ENCODE measurements around the gene HSPA12B. TPM values are rescaled to one million over a fixed set of nuclear protein-coding genes. Genes with fewer than 3 reads are reported as not detected.

The HSPA12B gene
- polyA plus RNA-seq, 1 of the 3 experiments (the other 2 are of a cell fraction) = 0.46 TPM

DNA sequence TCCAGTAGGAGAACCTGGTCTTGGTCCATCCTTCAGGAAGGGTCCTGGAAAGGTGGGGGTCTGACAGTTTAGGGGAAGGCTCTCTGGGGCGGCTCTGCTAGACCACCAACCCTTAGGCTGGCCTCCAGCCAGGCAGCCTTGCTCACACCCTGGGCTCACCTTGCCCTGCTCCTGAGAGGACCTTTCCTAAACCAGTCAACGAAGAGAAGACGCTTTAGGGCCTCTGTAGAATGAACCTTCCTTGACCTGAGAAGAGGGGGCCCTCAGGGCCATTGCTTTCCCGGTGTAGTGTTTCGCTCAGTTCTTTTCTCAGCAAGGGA is 64.7 kb downstream of the HSPA12B start:
- TF ChIP-seq POLR2AphosphoS5 (IDR thresholded peaks at IDR 0.05; ENCODE audit: low read depth, low read length) (no peak), JUND (IDR thresholded peaks at IDR 0.05) (no peak), EZH2phosphoT487 (IDR thresholded peaks at IDR 0.05; ENCODE audit: borderline replicate concordance, low read depth) (no peak), ELF1 (IDR thresholded peaks at IDR 0.05) (no peak), RAD21 (IDR thresholded peaks at IDR 0.05; ENCODE audit: low read length) (no peak), YY1 (IDR thresholded peaks at IDR 0.05; ENCODE audit: low read depth) (no peak), CHD2 (IDR thresholded peaks at IDR 0.05; ENCODE audit: low read length, partially characterized antibody) (no peak), SMC3 (IDR thresholded peaks at IDR 0.05; ENCODE audit: low read depth, low read length) (no peak), GABPA (IDR thresholded peaks at IDR 0.05; ENCODE audit: low read depth) (no peak), RCOR1 (IDR thresholded peaks at IDR 0.05; ENCODE audit: low read length) (no peak), FOSL2 (IDR thresholded peaks at IDR 0.05; ENCODE audit: borderline replicate concordance, low read depth) (no peak), NRF1 (IDR thresholded peaks at IDR 0.05; ENCODE audit: low read depth, low read length) (no peak)
- TF ChIP-seq, protein P1, sequence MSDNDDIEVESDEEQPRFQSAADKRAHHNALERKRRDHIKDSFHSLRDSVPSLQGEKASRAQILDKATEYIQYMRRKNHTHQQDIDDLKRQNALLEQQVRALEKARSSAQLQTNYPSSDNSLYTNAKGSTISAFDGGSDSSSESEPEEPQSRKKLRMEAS (IDR thresholded peaks at IDR 0.05; ENCODE audit: low read depth) = no peak
- TF ChIP-seq, protein P2, sequence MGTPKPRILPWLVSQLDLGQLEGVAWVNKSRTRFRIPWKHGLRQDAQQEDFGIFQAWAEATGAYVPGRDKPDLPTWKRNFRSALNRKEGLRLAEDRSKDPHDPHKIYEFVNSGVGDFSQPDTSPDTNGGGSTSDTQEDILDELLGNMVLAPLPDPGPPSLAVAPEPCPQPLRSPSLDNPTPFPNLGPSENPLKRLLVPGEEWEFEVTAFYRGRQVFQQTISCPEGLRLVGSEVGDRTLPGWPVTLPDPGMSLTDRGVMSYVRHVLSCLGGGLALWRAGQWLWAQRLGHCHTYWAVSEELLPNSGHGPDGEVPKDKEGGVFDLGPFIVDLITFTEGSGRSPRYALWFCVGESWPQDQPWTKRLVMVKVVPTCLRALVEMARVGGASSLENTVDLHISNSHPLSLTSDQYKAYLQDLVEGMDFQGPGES (IDR thresholded peaks at IDR 0.05; ENCODE audit: low read depth, low read length) = no peak
- TF ChIP-seq, protein P3, sequence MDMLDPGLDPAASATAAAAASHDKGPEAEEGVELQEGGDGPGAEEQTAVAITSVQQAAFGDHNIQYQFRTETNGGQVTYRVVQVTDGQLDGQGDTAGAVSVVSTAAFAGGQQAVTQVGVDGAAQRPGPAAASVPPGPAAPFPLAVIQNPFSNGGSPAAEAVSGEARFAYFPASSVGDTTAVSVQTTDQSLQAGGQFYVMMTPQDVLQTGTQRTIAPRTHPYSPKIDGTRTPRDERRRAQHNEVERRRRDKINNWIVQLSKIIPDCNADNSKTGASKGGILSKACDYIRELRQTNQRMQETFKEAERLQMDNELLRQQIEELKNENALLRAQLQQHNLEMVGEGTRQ (IDR thresholded peaks at IDR 0.05; ENCODE audit: borderline replicate concordance, low read depth, low read length) = no peak
- POLR2A ChIA-PET = no interaction called here

DNA sequence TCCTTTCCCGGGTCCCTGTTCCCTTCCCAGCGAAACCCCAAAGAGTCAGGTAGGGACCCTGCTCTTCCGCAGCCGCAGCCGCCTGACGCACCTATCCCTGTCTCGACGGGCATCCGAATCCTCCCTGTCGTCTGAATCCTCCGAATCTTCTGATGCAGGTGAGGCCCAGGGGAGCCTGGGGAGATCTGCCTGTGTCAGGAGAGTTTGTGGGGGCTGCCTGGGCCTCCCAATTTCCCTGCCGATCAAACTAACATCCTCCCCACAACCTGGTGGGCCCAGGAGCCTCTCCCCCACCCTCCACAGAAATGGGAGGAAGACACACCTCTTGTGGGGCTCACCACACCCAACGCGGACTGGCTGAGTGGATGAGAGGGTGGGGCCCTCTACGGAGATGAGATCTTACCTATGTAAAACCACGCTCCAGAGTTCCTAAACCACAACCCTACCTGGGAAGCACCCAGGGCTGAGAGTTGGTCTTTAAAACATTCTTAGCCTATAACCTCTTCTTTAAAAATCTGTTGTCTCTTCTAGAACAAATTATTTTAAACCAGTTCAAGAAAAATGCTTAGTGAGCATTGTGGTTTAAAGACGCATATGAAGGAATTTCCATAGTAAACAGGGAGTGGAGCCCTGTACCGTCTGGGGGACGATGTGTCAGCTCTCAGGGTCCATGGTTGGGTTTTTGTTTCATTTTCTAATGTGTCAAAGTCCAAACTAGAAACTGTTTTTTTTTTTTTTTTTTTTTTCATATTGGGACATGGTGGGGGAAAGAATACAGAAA is 65.3 kb downstream of the HSPA12B start:
- ChIA-PET POLR2A (no interaction called here), CTCF (interaction anchor here (3.5 kb wide), 1 partner anchor 22 kb away, joined by 51 read pairs; the partner anchor contains the start of gene AP5S1)
- peak overlapping the region; percentile 89 for H3K9ac ChIP-seq
- H4K20me1 ChIP-seq (ENCODE audit: insufficient read depth) = no peaks in the 10 kb centered on the region
- peaks cover 17 to 41% of the 10 kb centered on the region in 2 experiments; a peak in 3 of 4 replicates for H3K4me1 ChIP-seq (ENCODE audit: control insufficient read depth in 1 of 2, insufficient read depth in 2 of 2, low read depth in 1 of 2, low read length in 1 of 2)
- TF ChIP-seq NRF1 (IDR thresholded peaks at IDR 0.05; ENCODE audit: low read depth, low read length) = no peak
- no peak for TF ChIP-seq MXI1 (IDR thresholded peaks at IDR 0.05; ENCODE audit: low read depth, low read length)
- no peak for TF ChIP-seq SIN3A (IDR thresholded peaks at IDR 0.05; ENCODE audit: borderline replicate concordance, low read depth, low read length)
- TF ChIP-seq, protein P4, sequence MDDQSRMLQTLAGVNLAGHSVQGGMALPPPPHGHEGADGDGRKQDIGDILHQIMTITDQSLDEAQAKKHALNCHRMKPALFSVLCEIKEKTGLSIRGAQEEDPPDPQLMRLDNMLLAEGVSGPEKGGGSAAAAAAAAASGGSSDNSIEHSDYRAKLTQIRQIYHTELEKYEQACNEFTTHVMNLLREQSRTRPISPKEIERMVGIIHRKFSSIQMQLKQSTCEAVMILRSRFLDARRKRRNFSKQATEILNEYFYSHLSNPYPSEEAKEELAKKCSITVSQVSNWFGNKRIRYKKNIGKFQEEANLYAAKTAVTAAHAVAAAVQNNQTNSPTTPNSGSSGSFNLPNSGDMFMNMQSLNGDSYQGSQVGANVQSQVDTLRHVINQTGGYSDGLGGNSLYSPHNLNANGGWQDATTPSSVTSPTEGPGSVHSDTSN (IDR thresholded peaks at IDR 0.05) = no peak
- TF ChIP-seq, protein P3 (IDR thresholded peaks at IDR 0.05; ENCODE audit: borderline replicate concordance, low read depth, low read length) = no peak
- H3K4me3 ChIP-seq (ENCODE audit: low read depth in 2 of 2, low read length in 1 of 2) = peak overlapping the region; percentile 70 to 72; a peak in 3 of 4 replicates
- H3K36me3 ChIP-seq (replicated peaks in 1 of 2; ENCODE audit: control insufficient read depth in 1 of 2, insufficient read depth in 2 of 2, low read length in 1 of 2) = peaks cover 24 to 36% of the 10 kb centered on the region in 2 experiments
- H3K9me2 ChIP-seq = no peaks in the 10 kb centered on the region
- H3K27ac ChIP-seq (ENCODE audit: low read depth in 2 of 2, low read length in 1 of 2) = peak overlapping the region in 1 of 2 experiments; percentile 47; a peak in 2 of 4 replicates
- H2AFZ ChIP-seq (ENCODE audit: low read depth) = no peak overlapping the region
- DNase-seq = peak; percentile 11
- peaks cover 3% of the 10 kb centered on the region for H3F3A ChIP-seq (replicated peaks; ENCODE audit: insufficient read depth)
- peak overlapping the region; percentile 98 for H3K4me2 ChIP-seq
- WGBS (ENCODE audit: low lambda C conversion rate) = 69% methylated on average over 17 of the region's 19 CpGs
- peaks cover 53% of the 10 kb centered on the region for H3K79me2 ChIP-seq (ENCODE audit: insufficient read depth)
- H3K27me3 ChIP-seq (ENCODE audit: insufficient read depth) = no peaks in the 10 kb centered on the region
- no peaks in the 10 kb centered on the region for H3K9me3 ChIP-seq

More for the DNA sequence above, 64.7 kb downstream of the HSPA12B start:
- H2AFZ ChIP-seq (ENCODE audit: low read depth) = no peak overlapping the region
- H4K20me1 ChIP-seq (ENCODE audit: insufficient read depth) = no peaks in the 10 kb centered on the region
- no peaks in the 10 kb centered on the region for H3F3A ChIP-seq (replicated peaks; ENCODE audit: insufficient read depth)
- peaks cover 20 to 30% of the 10 kb centered on the region in 2 experiments for H3K36me3 ChIP-seq (replicated peaks in 1 of 2; ENCODE audit: control insufficient read depth in 1 of 2, insufficient read depth in 2 of 2, low read length in 1 of 2)
- DNase-seq = peak; percentile 10
- H3K27me3 ChIP-seq (ENCODE audit: insufficient read depth) = no peaks in the 10 kb centered on the region
- H3K9me3 ChIP-seq = no peaks in the 10 kb centered on the region
- peaks cover 17 to 41% of the 10 kb centered on the region in 2 experiments; a peak in 3 of 4 replicates for H3K4me1 ChIP-seq (ENCODE audit: control insufficient read depth in 1 of 2, insufficient read depth in 2 of 2, low read depth in 1 of 2, low read length in 1 of 2)
- CTCF ChIA-PET = interaction anchor here (3.5 kb wide), 1 partner anchor 22 kb away, joined by 51 read pairs; the partner anchor contains the start of gene AP5S1
- H3K4me3 ChIP-seq (ENCODE audit: low read depth in 2 of 2, low read length in 1 of 2) = peak overlapping the region; percentile 70 to 72
- peak overlapping the region; percentile 89 for H3K9ac ChIP-seq
- peak overlapping the region; percentile 98 for H3K4me2 ChIP-seq
- H3K27ac ChIP-seq (ENCODE audit: low read depth in 2 of 2, low read length in 1 of 2) = peak overlapping the region in 1 of 2 experiments; percentile 64; a peak in 2 of 4 replicates
- no peaks in the 10 kb centered on the region for H3K9me2 ChIP-seq
- peaks cover 53% of the 10 kb centered on the region for H3K79me2 ChIP-seq (ENCODE audit: insufficient read depth)
- whole genome bisulfite sequencing (ENCODE audit: low lambda C conversion rate) = 65% methylated on average over 5 of the region's 5 CpGs
